ENCODE results near the gene MUC12. TPM values are rescaled to one million over a fixed set of nuclear protein-coding genes. Genes with fewer than 3 reads are reported as not detected.

The MUC12 gene
- total RNA-seq, 2 experiments from 2014 or later, result 0.39 to 0.60 TPM

DNA sequence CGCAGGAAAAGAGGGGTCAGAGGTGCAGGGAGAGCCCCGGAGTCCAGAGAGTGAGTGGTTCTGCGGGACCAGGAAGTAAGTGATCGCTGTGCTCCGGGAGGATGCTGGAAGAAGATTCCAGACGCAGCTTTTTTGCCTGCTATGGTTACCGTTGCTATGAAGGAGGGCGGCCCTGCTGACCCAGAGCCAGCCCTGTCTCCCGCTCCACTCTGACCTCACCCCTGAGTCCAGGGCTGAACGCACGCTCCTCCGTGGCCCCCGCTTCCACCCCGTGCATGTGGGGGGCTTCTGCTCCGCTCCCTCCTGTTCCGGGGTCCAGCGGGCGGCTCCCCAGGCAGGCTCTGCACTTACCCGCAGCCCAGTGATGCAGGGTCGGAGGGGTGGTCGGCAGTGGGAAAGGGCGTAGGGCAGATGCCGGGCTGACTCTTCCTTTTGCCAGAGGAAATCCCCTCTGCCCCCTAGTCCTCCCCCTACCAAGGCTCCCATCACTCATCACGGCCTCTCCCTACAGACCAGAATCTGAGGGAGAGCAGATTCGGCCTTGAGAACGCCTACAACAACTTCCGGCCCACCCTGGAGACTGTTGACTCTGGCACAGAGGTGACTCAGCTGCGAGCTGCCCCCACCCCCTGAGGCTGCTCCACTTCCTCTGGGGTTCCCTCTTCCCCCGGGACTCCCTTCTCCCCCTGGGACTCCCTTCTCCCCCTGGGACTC is 47.9 kb downstream of the MUC12 start:
- Histone ChIP-seq H3K4me1 (ENCODE audit: insufficient read depth, low read length) (peaks cover 29% of the 10 kb centered on the region), H3K36me3 (ENCODE audit: insufficient read depth, low read length) (no peaks in the 10 kb centered on the region), H3K27me3 (ENCODE audit: control insufficient read depth in 1 of 2, insufficient read depth in 2 of 2, low read length in 2 of 2) (peaks cover 7 to 12% of the 10 kb centered on the region in 2 experiments), H3K9me3 (ENCODE audit: control insufficient read depth in 1 of 2, insufficient read depth in 1 of 2, low read length in 2 of 2) (no peaks in the 10 kb centered on the region), H3K27ac (ENCODE audit: low read depth in 1 of 2, low read length in 2 of 2) (no peak overlapping the region), H3K4me3 (ENCODE audit: low read length) (peak overlapping the region; percentile 81)
- Mint-ChIP-seq H3K27ac (peak overlapping the region; percentile 87), H3K36me3 (ENCODE audit: low read depth) (no peaks in the 10 kb centered on the region), H3K4me3 (peak overlapping the region; percentile 89), H3K27me3 (peaks cover 25% of the 10 kb centered on the region), H3K4me1 (ENCODE audit: low read depth) (peaks cover 19% of the 10 kb centered on the region), H3K9me3 (no peaks in the 10 kb centered on the region)
- ChIA-PET CTCF (no interaction called here), POLR2A (no interaction called here)
- intact Hi-C loops (cut with DNase I, micrococcal nuclease), result no loop called here
- TF ChIP-seq, protein P1, sequence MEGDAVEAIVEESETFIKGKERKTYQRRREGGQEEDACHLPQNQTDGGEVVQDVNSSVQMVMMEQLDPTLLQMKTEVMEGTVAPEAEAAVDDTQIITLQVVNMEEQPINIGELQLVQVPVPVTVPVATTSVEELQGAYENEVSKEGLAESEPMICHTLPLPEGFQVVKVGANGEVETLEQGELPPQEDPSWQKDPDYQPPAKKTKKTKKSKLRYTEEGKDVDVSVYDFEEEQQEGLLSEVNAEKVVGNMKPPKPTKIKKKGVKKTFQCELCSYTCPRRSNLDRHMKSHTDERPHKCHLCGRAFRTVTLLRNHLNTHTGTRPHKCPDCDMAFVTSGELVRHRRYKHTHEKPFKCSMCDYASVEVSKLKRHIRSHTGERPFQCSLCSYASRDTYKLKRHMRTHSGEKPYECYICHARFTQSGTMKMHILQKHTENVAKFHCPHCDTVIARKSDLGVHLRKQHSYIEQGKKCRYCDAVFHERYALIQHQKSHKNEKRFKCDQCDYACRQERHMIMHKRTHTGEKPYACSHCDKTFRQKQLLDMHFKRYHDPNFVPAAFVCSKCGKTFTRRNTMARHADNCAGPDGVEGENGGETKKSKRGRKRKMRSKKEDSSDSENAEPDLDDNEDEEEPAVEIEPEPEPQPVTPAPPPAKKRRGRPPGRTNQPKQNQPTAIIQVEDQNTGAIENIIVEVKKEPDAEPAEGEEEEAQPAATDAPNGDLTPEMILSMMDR (IDR thresholded peaks at IDR 0.05), result no peak
- ATAC-seq (ENCODE audit: poor library complexity), result peak; percentile 97
- DNase-seq, result peak; percentile 43 to 83 (median 70)

DNA sequence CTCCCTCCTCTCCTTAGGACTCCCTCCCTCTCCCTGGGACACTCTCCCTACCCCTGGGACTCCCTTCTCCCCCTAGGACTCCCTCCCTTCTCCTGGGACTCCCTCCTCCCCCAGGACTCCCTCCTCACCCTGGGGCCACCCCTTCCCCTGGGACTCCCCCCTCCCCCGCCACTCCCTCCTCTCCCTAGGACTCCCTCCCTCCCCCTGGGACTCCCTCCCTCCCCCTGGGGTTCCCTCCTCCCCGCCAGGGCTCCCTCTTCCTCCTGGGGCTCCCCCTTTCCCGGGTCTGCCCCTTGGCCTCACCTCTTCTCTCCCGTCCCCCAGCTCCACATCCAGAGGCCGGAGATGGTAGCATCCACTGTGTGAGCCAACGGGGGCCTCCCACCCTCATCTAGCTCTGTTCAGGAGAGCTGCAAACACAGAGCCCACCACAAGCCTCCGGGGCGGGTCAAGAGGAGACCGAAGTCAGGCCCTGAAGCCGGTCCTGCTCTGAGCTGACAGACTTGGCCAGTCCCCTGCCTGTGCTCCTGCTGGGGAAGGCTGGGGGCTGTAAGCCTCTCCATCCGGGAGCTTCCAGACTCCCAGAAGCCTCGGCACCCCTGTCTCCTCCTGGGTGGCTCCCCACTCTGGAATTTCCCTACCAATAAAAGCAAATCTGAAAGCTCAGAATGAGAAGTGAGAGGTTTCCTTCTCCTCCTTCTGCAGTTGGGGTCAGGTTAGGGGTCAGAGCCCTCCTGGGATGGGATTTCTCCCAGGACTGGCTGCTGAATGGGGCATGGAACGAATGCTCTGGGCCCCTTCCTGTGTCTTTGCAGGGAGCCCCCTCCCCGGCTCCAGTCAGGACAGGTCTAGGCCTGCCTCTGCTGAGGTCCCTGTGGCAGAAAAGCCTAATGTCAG is 49.2 kb downstream of the MUC12 start:
- H3K4me1 Mint-ChIP-seq (ENCODE audit: low read depth), result peaks cover 19% of the 10 kb centered on the region
- Histone ChIP-seq H3K4me3 (ENCODE audit: low read length) (no peak overlapping the region), H3K9me3 (ENCODE audit: control insufficient read depth in 1 of 2, insufficient read depth in 1 of 2, low read length in 2 of 2) (no peaks in the 10 kb centered on the region), H3K27me3 (ENCODE audit: control insufficient read depth in 1 of 2, insufficient read depth in 2 of 2, low read length in 2 of 2) (peaks cover 8 to 12% of the 10 kb centered on the region in 2 experiments), H3K36me3 (ENCODE audit: insufficient read depth, low read length) (no peaks in the 10 kb centered on the region), H3K27ac (ENCODE audit: low read depth in 1 of 2, low read length in 2 of 2) (no peak overlapping the region), H3K4me1 (ENCODE audit: insufficient read depth, low read length) (peaks cover 29% of the 10 kb centered on the region)
- DNase-seq, result peak in 2 of 14 experiments; percentile 17 to 26
- POLR2A ChIA-PET, result no interaction called here
- CTCF ChIA-PET, result no interaction called here
- no peaks in the 10 kb centered on the region for H3K36me3 Mint-ChIP-seq (ENCODE audit: low read depth)
- H3K9me3 Mint-ChIP-seq, result no peaks in the 10 kb centered on the region
- peaks cover 25% of the 10 kb centered on the region for H3K27me3 Mint-ChIP-seq
- peak overlapping the region; percentile 66 for H3K27ac Mint-ChIP-seq
- H3K4me3 Mint-ChIP-seq, result peak overlapping the region; percentile 15
- ATAC-seq (ENCODE audit: poor library complexity), result no peak
- TF ChIP-seq, protein P1 (IDR thresholded peaks at IDR 0.05), result no peak
- intact Hi-C loops (cut with DNase I, micrococcal nuclease), result no loop called here

DNA sequence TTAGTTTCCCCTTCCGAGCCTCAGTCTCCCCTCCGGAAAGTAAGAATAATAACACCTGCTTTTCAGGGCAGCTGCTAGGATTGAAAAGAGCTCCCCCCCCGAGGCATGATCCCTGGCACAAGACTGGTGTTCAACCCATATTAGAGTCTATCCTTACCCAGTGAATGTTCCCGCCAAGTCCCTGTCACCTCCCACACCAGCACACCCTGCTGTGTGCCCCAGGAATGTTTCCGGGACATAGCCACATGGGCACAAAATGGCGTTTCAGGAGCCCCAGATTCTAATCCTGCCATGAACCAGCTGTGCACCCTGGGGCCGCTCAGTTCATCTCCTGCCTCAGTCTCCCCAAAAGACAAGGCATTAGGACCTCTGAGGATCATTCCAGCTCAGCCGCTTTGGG is 51.1 kb downstream of the MUC12 start:
- no peak overlapping the region for H3K27ac ChIP-seq (ENCODE audit: low read depth in 1 of 2, low read length in 2 of 2)
- Mint-ChIP-seq H3K36me3 (ENCODE audit: low read depth) (no peaks in the 10 kb centered on the region), H3K4me1 (ENCODE audit: low read depth) (peaks cover 19% of the 10 kb centered on the region), H3K27ac (no peak overlapping the region), H3K27me3 (peaks cover 30% of the 10 kb centered on the region), H3K9me3 (no peaks in the 10 kb centered on the region), H3K4me3 (no peak overlapping the region)
- H3K36me3 ChIP-seq (ENCODE audit: insufficient read depth, low read length), result no peaks in the 10 kb centered on the region
- ChIA-PET CTCF (no interaction called here), POLR2A (no interaction called here)
- peaks cover 29% of the 10 kb centered on the region for H3K4me1 ChIP-seq (ENCODE audit: insufficient read depth, low read length)
- intact Hi-C loops (cut with DNase I, micrococcal nuclease), result no loop called here
- peaks cover 8 to 12% of the 10 kb centered on the region in 2 experiments for H3K27me3 ChIP-seq (ENCODE audit: control insufficient read depth in 1 of 2, insufficient read depth in 2 of 2, low read length in 2 of 2)
- H3K4me3 ChIP-seq (ENCODE audit: low read length), result no peak overlapping the region
- peaks cover 0 to 7% of the 10 kb centered on the region in 2 experiments for H3K9me3 ChIP-seq (ENCODE audit: control insufficient read depth in 1 of 2, insufficient read depth in 1 of 2, low read length in 2 of 2)
- no peak for DNase-seq
- TF ChIP-seq, protein P1 (IDR thresholded peaks at IDR 0.05), result no peak
- no peak for ATAC-seq (ENCODE audit: poor library complexity)
